ENCODE data around the gene LILRA6. TPM values are rescaled to one million over a fixed set of nuclear protein-coding genes. Genes with fewer than 3 reads are reported as not detected.
A peak's percentile ranks its signal among the peaks of the same experiment; 100 is the strongest.
"Not testable (repeated sequence)": the region's sequence is repeated elsewhere in the genome, so short reads cannot be mapped to it uniquely, and the experiment has no call there.

Gene LILRA6
- polyA plus RNA-seq, 3 donors: 65.7 to 150 (median 143) TPM

DNA sequence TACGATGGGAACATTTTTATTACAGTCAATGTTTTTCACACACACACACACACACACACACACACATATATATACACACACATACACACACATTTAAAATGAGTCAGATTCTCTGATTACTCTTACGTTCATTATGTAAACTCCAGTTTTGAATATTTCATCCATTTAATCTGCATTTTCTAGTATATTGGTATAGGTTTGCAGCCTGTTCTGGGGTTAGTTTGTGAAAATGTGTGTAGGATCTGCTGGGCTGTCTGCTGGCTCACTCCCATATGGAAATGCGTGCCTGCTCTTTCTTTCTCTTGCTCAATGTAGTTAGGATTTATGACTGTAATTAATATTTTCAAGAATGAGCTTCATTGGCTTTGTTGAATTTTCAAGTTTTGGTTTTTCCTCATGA, 31.2 kb upstream of the LILRA6 start:
- Histone ChIP-seq H3K27me3 (ENCODE audit: control insufficient read depth in 2 of 2, insufficient read depth in 2 of 2, low read length in 2 of 2) (no peaks in the 10 kb centered on the region), H2AFZ (ENCODE audit: insufficient read depth, low read depth, low read length, poor library complexity, severe bottlenecking) (no peak overlapping the region), H4K20me1 (ENCODE audit: insufficient read depth, low read length) (peaks cover 43% of the 10 kb centered on the region), H3K27ac (ENCODE audit: low read depth in 1 of 2, low read length in 2 of 2) (peak overlapping the region; percentile 52 to 94), H3K9ac (ENCODE audit: insufficient read depth, low read length, poor library complexity, severe bottlenecking) (no peak overlapping the region), H3K9me3 (replicated peaks in 1 of 2; ENCODE audit: control insufficient read depth in 1 of 2, insufficient read depth in 1 of 2, low read length in 2 of 2) (no peaks in the 10 kb centered on the region), H3K36me3 (replicated peaks in 1 of 2; ENCODE audit: control insufficient read depth in 1 of 2, insufficient read depth in 2 of 2, low read length in 2 of 2) (peaks cover 49 to 53% of the 10 kb centered on the region in 2 donors), H3K79me2 (ENCODE audit: insufficient read depth, low read length) (peaks cover 23% of the 10 kb centered on the region), H3K4me3 (replicated peaks in 1 of 3; ENCODE audit: low read depth in 2 of 3, low read length in 3 of 3) (no peak overlapping the region), H3K4me2 (replicated peaks; ENCODE audit: extremely low read depth, low read length, poor library complexity, severe bottlenecking) (no peak overlapping the region), H3K4me1 (ENCODE audit: control insufficient read depth in 1 of 2, insufficient read depth in 2 of 2, low read length in 2 of 2) (peaks cover 84 to 98% of the 10 kb centered on the region in 2 donors)
- peaks cover 0 to 3% (median 0%) of the 10 kb centered on the region in 7 donors for H3K9me3 Mint-ChIP-seq
- TF ChIP-seq, protein P1, sequence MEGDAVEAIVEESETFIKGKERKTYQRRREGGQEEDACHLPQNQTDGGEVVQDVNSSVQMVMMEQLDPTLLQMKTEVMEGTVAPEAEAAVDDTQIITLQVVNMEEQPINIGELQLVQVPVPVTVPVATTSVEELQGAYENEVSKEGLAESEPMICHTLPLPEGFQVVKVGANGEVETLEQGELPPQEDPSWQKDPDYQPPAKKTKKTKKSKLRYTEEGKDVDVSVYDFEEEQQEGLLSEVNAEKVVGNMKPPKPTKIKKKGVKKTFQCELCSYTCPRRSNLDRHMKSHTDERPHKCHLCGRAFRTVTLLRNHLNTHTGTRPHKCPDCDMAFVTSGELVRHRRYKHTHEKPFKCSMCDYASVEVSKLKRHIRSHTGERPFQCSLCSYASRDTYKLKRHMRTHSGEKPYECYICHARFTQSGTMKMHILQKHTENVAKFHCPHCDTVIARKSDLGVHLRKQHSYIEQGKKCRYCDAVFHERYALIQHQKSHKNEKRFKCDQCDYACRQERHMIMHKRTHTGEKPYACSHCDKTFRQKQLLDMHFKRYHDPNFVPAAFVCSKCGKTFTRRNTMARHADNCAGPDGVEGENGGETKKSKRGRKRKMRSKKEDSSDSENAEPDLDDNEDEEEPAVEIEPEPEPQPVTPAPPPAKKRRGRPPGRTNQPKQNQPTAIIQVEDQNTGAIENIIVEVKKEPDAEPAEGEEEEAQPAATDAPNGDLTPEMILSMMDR (IDR thresholded peaks at IDR 0.05): no peak
- DNase-seq: no peak
- peaks cover 85% of the 10 kb centered on the region for H3K4me1 Mint-ChIP-seq
- 100% methylated on average over 1 of the region's 3 CpGs for whole genome bisulfite sequencing (ENCODE audit: insufficient coverage)
- intact Hi-C loops (cut with micrococcal nuclease): no loop called here
- H3K36me3 Mint-ChIP-seq: peaks cover 45 to 54% of the 10 kb centered on the region in 2 donors
- peak overlapping the region; percentile 80 to 100 (median 99) for H3K27ac Mint-ChIP-seq
- H3K27me3 Mint-ChIP-seq (ENCODE audit: low read depth in 3 of 3): no peaks in the 10 kb centered on the region
- no peak overlapping the region for H3K4me3 Mint-ChIP-seq

DNA sequence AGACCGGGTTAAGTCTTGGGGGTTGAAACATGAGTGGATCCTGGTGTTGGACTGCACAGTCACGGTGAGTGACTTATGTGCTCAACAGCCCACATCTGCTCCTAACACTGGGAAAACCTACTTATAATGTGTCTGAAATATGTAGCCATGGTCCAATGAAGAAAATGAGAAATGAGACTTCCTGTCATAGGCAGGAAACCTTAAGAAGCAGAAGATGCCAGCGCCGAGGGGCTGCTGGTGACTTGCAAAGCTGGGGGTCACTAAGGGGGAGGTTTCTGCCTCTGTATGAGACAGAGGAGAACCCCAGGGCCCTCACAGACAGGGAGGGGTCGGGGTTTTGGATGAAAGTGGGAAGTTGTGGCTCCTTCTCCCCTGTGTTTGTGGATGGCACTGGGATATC, 29.6 kb upstream of the LILRA6 start:
- H3K9me3 Mint-ChIP-seq; H2AFZ ChIP-seq (ENCODE audit: insufficient read depth, low read depth, low read length, poor library complexity, severe bottlenecking); H3K9me3 ChIP-seq (replicated peaks in 1 of 2; ENCODE audit: control insufficient read depth in 1 of 2, insufficient read depth in 1 of 2, low read length in 2 of 2); H3K79me2 ChIP-seq (ENCODE audit: insufficient read depth, low read length); H3K27me3 Mint-ChIP-seq (ENCODE audit: low read depth in 3 of 3); intact Hi-C loops (cut with micrococcal nuclease); H3K27me3 ChIP-seq (ENCODE audit: control insufficient read depth in 2 of 2, insufficient read depth in 2 of 2, low read length in 2 of 2): not testable (repeated sequence)
- Histone ChIP-seq H3K4me3 (replicated peaks in 1 of 3; ENCODE audit: low read depth in 2 of 3, low read length in 3 of 3) (peak overlapping the region in 2 of 3 experiments; percentile 11 to 63), H3K9ac (ENCODE audit: insufficient read depth, low read length, poor library complexity, severe bottlenecking) (peak overlapping the region; percentile 54), H3K4me1 (ENCODE audit: control insufficient read depth in 1 of 2, insufficient read depth in 2 of 2, low read length in 2 of 2) (peaks cover 74 to 97% of the 10 kb centered on the region in 2 donors), H3K4me2 (replicated peaks; ENCODE audit: extremely low read depth, low read length, poor library complexity, severe bottlenecking) (peak overlapping the region; percentile 56), H3K27ac (ENCODE audit: low read depth in 1 of 2, low read length in 2 of 2) (peak overlapping the region; percentile 88 to 94), H3K36me3 (replicated peaks in 1 of 2; ENCODE audit: control insufficient read depth in 1 of 2, insufficient read depth in 2 of 2, low read length in 2 of 2) (peaks cover 35 to 37% of the 10 kb centered on the region in 2 donors), H4K20me1 (ENCODE audit: insufficient read depth, low read length) (peaks cover 27% of the 10 kb centered on the region)
- DNase-seq: peak; percentile 67 to 82 (median 75)
- peak overlapping the region; percentile 67 to 73 for H3K4me3 Mint-ChIP-seq
- WGBS (ENCODE audit: insufficient coverage): 0% methylated on average over 3 of the region's 5 CpGs
- H3K36me3 Mint-ChIP-seq: peaks cover 35 to 39% of the 10 kb centered on the region in 2 donors
- peak overlapping the region; percentile 98 to 100 (median 99) for H3K27ac Mint-ChIP-seq
- H3K4me1 Mint-ChIP-seq: peaks cover 84% of the 10 kb centered on the region

DNA sequence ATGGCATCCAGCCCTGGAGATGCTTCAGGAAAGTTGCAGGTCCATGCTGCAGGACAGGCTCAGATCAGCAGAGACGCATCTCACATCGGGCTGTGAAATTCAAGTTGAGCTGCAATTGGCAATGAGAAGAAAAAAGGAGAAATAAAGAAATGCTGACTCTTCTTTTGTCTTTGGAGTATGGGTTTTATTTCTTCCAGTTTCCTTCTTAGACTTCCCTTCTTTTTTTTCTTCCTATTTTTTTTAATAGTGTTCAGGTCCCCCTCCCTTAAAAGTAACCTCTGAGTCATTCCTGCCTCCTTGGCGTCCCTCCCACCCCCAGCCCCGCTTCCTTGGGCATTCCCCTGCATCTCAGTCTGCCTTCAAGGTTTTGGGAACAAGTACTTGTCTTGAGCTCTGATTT, 29.0 kb upstream of the LILRA6 start:
- no CpG with 5 or more reads among the region's 4 CpGs for WGBS (ENCODE audit: insufficient coverage)
- intact Hi-C loops (cut with micrococcal nuclease); H3K27me3 Mint-ChIP-seq (ENCODE audit: low read depth in 3 of 3); H3K27me3 ChIP-seq (ENCODE audit: control insufficient read depth in 2 of 2, insufficient read depth in 2 of 2, low read length in 2 of 2); H3K9me3 Mint-ChIP-seq; H3K9me3 ChIP-seq (replicated peaks in 1 of 2; ENCODE audit: control insufficient read depth in 1 of 2, insufficient read depth in 1 of 2, low read length in 2 of 2); H3K79me2 ChIP-seq (ENCODE audit: insufficient read depth, low read length); H2AFZ ChIP-seq (ENCODE audit: insufficient read depth, low read depth, low read length, poor library complexity, severe bottlenecking): not testable (repeated sequence)
- Histone ChIP-seq H3K9ac (ENCODE audit: insufficient read depth, low read length, poor library complexity, severe bottlenecking) (peak overlapping the region; percentile 65), H4K20me1 (ENCODE audit: insufficient read depth, low read length) (peaks cover 21% of the 10 kb centered on the region), H3K4me3 (replicated peaks in 1 of 3; ENCODE audit: low read depth in 2 of 3, low read length in 3 of 3) (peak overlapping the region in 2 of 3 experiments; percentile 32 to 63), H3K36me3 (replicated peaks in 1 of 2; ENCODE audit: control insufficient read depth in 1 of 2, insufficient read depth in 2 of 2, low read length in 2 of 2) (peaks cover 29 to 31% of the 10 kb centered on the region in 2 donors), H3K4me1 (ENCODE audit: control insufficient read depth in 1 of 2, insufficient read depth in 2 of 2, low read length in 2 of 2) (peaks cover 72 to 96% of the 10 kb centered on the region in 2 donors), H3K4me2 (replicated peaks; ENCODE audit: extremely low read depth, low read length, poor library complexity, severe bottlenecking) (peak overlapping the region; percentile 56), H3K27ac (ENCODE audit: low read depth in 1 of 2, low read length in 2 of 2) (peak overlapping the region; percentile 88 to 94)
- DNase-seq: peak; percentile 73 to 93 (median 84)
- Mint-ChIP-seq H3K4me3 (peak overlapping the region; percentile 67 to 89), H3K36me3 (peaks cover 29 to 33% of the 10 kb centered on the region in 2 donors), H3K4me1 (peaks cover 84% of the 10 kb centered on the region), H3K27ac (peak overlapping the region; percentile 98 to 100 (median 99))
